HL-60 (cell line): ENCODE results near the gene NFYC.

Experiments
- GABPA ChIP-seq: IDR thresholded peaks from 2 replicates; pipeline ENCODE4 v1.6.1; 2012; ENCODE audit warnings: low read depth
- POLR2AphosphoS5 ChIP-seq: IDR thresholded peaks from 2 replicates; pipeline ENCODE4 v1.6.1; 2012; ENCODE audit warnings: low read depth
- TF ChIP-seq, protein P1 (sequence below): IDR thresholded peaks from one replicate; pipeline ENCODE4 v1.5.1; 2011; ENCODE audit warnings: low read length, control low read depth, inconsistent platforms; ENCODE audit not compliant: insufficient read depth
- TF ChIP-seq, protein P2 (sequence below): IDR thresholded peaks from 2 replicates; pipeline ENCODE4 v1.6.1; 2012; ENCODE audit warnings: low read depth; ENCODE audit not compliant: insufficient replicate concordance

DNA sequence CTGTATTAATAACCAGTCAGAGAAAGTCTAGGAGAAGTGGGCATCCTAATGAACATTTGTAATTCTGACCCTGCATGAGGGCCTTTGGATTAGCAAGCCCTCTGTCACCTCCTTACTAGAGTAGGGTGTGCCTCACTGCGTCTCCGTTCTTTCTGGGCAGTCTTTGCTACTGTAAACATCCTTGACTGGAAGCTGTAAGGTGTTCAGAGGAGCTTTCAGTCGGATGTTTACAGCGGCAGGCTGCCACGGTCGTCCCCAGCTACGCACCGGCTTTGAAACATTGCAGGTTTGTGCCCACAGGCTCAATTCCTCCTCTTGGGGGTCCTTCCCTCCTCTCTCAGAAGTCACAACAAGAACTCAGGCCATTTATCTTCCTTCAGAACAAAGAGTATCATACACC, 62.7 kb downstream of the NFYC start:
- TF ChIP-seq, protein P1, sequence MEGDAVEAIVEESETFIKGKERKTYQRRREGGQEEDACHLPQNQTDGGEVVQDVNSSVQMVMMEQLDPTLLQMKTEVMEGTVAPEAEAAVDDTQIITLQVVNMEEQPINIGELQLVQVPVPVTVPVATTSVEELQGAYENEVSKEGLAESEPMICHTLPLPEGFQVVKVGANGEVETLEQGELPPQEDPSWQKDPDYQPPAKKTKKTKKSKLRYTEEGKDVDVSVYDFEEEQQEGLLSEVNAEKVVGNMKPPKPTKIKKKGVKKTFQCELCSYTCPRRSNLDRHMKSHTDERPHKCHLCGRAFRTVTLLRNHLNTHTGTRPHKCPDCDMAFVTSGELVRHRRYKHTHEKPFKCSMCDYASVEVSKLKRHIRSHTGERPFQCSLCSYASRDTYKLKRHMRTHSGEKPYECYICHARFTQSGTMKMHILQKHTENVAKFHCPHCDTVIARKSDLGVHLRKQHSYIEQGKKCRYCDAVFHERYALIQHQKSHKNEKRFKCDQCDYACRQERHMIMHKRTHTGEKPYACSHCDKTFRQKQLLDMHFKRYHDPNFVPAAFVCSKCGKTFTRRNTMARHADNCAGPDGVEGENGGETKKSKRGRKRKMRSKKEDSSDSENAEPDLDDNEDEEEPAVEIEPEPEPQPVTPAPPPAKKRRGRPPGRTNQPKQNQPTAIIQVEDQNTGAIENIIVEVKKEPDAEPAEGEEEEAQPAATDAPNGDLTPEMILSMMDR = no peak
- no peak for TF ChIP-seq GABPA
- TF ChIP-seq, protein P2, sequence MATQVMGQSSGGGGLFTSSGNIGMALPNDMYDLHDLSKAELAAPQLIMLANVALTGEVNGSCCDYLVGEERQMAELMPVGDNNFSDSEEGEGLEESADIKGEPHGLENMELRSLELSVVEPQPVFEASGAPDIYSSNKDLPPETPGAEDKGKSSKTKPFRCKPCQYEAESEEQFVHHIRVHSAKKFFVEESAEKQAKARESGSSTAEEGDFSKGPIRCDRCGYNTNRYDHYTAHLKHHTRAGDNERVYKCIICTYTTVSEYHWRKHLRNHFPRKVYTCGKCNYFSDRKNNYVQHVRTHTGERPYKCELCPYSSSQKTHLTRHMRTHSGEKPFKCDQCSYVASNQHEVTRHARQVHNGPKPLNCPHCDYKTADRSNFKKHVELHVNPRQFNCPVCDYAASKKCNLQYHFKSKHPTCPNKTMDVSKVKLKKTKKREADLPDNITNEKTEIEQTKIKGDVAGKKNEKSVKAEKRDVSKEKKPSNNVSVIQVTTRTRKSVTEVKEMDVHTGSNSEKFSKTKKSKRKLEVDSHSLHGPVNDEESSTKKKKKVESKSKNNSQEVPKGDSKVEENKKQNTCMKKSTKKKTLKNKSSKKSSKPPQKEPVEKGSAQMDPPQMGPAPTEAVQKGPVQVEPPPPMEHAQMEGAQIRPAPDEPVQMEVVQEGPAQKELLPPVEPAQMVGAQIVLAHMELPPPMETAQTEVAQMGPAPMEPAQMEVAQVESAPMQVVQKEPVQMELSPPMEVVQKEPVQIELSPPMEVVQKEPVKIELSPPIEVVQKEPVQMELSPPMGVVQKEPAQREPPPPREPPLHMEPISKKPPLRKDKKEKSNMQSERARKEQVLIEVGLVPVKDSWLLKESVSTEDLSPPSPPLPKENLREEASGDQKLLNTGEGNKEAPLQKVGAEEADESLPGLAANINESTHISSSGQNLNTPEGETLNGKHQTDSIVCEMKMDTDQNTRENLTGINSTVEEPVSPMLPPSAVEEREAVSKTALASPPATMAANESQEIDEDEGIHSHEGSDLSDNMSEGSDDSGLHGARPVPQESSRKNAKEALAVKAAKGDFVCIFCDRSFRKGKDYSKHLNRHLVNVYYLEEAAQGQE = no peak
- TF ChIP-seq POLR2AphosphoS5 = no peak
